Measurements from ENCODE around the gene CCL2.

The CCL2 gene

GRCh38 chr17:34242587-34243363, 12.3 kb upstream of the CCL2 start:
- DNase-seq: peak; percentile 7

- DNase-seq: no peak
Measured at GRCh38 chr17:34243364-34244320, 11.4 kb upstream of the CCL2 start.

- no peak for DNase-seq
Measured at GRCh38 chr17:34245351-34245905, 9.7 kb upstream of the CCL2 start.

GRCh38 chr17:34246446-34246845, 8.6 kb upstream of the CCL2 start:
- peak; percentile 18 for DNase-seq

- no peak for DNase-seq
Measured at GRCh38 chr17:34246881-34247280, 8.2 kb upstream of the CCL2 start.

- no peak for DNase-seq
Measured at GRCh38 chr17:34248511-34249024, 6.5 kb upstream of the CCL2 start.

GRCh38 chr17:34249061-34249460, 6.0 kb upstream of the CCL2 start:
- DNase-seq: no peak

- no peak for DNase-seq
Measured at GRCh38 chr17:34249478-34249877, 5.6 kb upstream of the CCL2 start.

- DNase-seq: no peak
Measured at GRCh38 chr17:34251186-34251585, 3.9 kb upstream of the CCL2 start.

GRCh38 chr17:34252095-34252443, 3.0 kb upstream of the CCL2 start:
- no peak for DNase-seq

GRCh38 chr17:34252444-34253138, 2.5 kb upstream of the CCL2 start:
- DNase-seq: no peak

- no peak for DNase-seq
Measured at GRCh38 chr17:34253139-34253525, 2.0 kb upstream of the CCL2 start.

- no peak for DNase-seq
Measured at GRCh38 chr17:34254146-34254545, 939 bp upstream of the CCL2 start.

- DNase-seq: no peak
Measured at GRCh38 chr17:34255381-34255732, 272 bp downstream of the CCL2 start.

GRCh38 chr17:34255841-34256240, 756 bp downstream of the CCL2 start:
- no peak for DNase-seq

- DNase-seq: no peak
Measured at GRCh38 chr17:34257299-34257985, 2.4 kb downstream of the CCL2 start.

- DNase-seq: no peak
Measured at GRCh38 chr17:34257986-34258326, 2.9 kb downstream of the CCL2 start.

GRCh38 chr17:34259146-34259545, 4.1 kb downstream of the CCL2 start:
- no peak for DNase-seq

- DNase-seq: no peak
Measured at GRCh38 chr17:34260861-34261260, 5.8 kb downstream of the CCL2 start.

- no peak for DNase-seq
Measured at GRCh38 chr17:34261568-34262337, 6.7 kb downstream of the CCL2 start.

GRCh38 chr17:34265711-34266110, 10.6 kb downstream of the CCL2 start:
- DNase-seq: no peak

- no peak for DNase-seq
Measured at GRCh38 chr17:34269969-34270368, 14.9 kb downstream of the CCL2 start, which contains the start of gene CCL7. Gene CCL7 (plus strand): TSS chr17:34270221. CDS start chr17:34270291, 70 bp downstream.

Data from CD4-positive, alpha-beta T cell treated with Interleukin-17A for 1 hour (primary cell).